Progenitor cell of endocrine pancreas (in vitro differentiated cells): Measurements from ENCODE around the gene PDCD4. TPM values are rescaled to one million over a fixed set of nuclear protein-coding genes. Genes with fewer than 3 reads are reported as not detected.

Source experiments
- DNase-seq: peaks from one replicate; pipeline ENCODE4 v3.0.0; 2021; ENCODE audit warnings: low spot score; ENCODE audit not compliant: unreplicated experiment
- H3K27ac Mint-ChIP-seq: 2 replicates; pipeline ENCODE4 v1.8.0; 2021; ENCODE audit warnings: mild to moderate bottlenecking, moderate library complexity, mixed read lengths
- H3K27me3 Mint-ChIP-seq: 2 replicates; pipeline ENCODE4 v1.8.0; 2021; ENCODE audit warnings: mixed read lengths
- H3K36me3 Mint-ChIP-seq: 2 replicates; pipeline ENCODE4 v1.8.0; 2022; ENCODE audit warnings: mixed read lengths; ENCODE audit not compliant: insufficient read depth
- H3K4me1 Mint-ChIP-seq: 2 replicates; pipeline ENCODE4 v1.8.0; 2021; ENCODE audit warnings: low read depth, mixed read lengths
- H3K4me3 Mint-ChIP-seq: 2 replicates; pipeline ENCODE4 v1.8.0; 2021; ENCODE audit warnings: low read depth, mild to moderate bottlenecking, moderate library complexity, mixed read lengths
- H3K9me3 Mint-ChIP-seq: 2 replicates; pipeline ENCODE4 v1.8.0; 2021; ENCODE audit warnings: low read depth, mixed read lengths
- total RNA-seq: library from RNA; stranded (reverse); gene quantifications from 2 replicates; pipeline ENCODE4 v1.2.1, GENCODE V29; 2021
- TF ChIP-seq, protein P1 (sequence below): fragments of 200-600 bp; sonication (generic); IDR thresholded peaks from one replicate; pipeline ENCODE4 v1.5.0; 2021; ENCODE audit warnings: antibody characterized with exemption, mild to moderate bottlenecking; ENCODE audit not compliant: unreplicated experiment

PDCD4 gene
- total RNA-seq, 1 donor from 2014 or later = 172 TPM

DNA sequence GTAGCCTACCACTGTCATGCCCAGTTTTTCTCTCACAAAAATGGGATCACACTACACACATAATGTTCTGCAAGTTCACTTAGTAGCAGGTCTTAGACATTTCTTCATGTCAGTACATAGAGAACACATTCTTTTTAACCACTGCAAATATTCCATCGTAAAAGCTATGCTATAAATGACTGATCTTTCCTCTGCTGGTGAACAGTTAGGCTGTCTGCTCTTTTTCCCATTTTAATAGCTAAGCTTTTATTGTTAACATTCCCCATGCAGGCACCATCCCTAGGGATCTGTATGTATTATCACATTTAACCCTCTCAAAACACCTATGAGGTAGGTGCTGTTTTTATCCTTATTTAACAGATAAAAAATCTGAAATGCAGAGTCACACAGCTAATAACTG lies 46.2 kb upstream of the PDCD4 start:
- H3K36me3 Mint-ChIP-seq = no peaks in the 10 kb centered on the region

DNA sequence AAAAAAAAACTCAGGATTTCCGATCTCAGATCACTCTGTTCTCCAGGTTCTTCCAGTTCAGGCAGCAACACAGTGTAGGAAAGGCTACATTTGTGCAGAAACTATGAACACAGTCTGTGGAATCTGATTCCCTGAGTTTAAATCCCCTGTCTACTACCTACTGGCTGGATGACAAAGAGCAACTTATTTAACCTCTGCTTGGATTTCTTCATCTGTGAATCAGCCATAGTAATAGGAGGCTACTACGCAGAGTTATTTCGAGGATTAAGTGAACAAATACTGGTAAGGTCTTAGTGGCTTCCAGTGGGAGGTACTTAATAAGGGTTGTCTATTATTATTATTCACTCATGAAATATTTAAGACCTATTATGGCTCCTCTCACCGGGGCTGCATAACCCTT lies 44.3 kb upstream of the PDCD4 start:
- no peaks in the 10 kb centered on the region for H3K36me3 Mint-ChIP-seq
- peaks cover 22% of the 10 kb centered on the region for H3K4me1 Mint-ChIP-seq
- H3K9me3 Mint-ChIP-seq = no peaks in the 10 kb centered on the region

More for the DNA sequence above, 46.2 kb upstream of the PDCD4 start:
- peaks cover 28% of the 10 kb centered on the region for H3K4me1 Mint-ChIP-seq
- H3K9me3 Mint-ChIP-seq = no peaks in the 10 kb centered on the region
- no peak overlapping the region for H3K4me3 Mint-ChIP-seq
- no peak overlapping the region for H3K27ac Mint-ChIP-seq
- DNase-seq = no peak
- TF ChIP-seq, protein P1, sequence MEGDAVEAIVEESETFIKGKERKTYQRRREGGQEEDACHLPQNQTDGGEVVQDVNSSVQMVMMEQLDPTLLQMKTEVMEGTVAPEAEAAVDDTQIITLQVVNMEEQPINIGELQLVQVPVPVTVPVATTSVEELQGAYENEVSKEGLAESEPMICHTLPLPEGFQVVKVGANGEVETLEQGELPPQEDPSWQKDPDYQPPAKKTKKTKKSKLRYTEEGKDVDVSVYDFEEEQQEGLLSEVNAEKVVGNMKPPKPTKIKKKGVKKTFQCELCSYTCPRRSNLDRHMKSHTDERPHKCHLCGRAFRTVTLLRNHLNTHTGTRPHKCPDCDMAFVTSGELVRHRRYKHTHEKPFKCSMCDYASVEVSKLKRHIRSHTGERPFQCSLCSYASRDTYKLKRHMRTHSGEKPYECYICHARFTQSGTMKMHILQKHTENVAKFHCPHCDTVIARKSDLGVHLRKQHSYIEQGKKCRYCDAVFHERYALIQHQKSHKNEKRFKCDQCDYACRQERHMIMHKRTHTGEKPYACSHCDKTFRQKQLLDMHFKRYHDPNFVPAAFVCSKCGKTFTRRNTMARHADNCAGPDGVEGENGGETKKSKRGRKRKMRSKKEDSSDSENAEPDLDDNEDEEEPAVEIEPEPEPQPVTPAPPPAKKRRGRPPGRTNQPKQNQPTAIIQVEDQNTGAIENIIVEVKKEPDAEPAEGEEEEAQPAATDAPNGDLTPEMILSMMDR = no peak
- no peaks in the 10 kb centered on the region for H3K27me3 Mint-ChIP-seq

DNA sequence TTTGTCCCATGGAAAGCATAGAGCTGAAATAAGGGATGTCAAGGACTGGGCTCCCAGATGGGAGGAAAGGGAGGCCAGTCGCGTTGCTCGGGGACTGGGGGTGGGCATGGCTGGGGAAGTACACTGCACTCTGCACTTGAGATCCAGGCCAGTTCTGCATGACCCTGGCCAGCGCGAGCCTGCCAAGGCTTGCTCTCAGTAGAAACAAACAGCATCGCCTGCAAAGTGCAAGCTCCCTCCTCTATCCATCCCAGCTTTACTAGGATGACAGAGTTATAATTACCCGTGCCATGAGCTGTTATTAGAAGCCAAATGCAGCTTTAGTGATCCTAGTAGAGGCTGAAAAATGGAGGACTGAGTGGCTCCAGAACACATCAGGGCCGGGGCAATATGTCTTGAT lies 43.9 kb upstream of the PDCD4 start:
- H3K4me3 Mint-ChIP-seq = no peak overlapping the region
- peak overlapping the region; percentile 29 for H3K27ac Mint-ChIP-seq
- TF ChIP-seq, protein P1 = no peak
- H3K27me3 Mint-ChIP-seq = no peaks in the 10 kb centered on the region
- H3K9me3 Mint-ChIP-seq = no peaks in the 10 kb centered on the region
- no peaks in the 10 kb centered on the region for H3K36me3 Mint-ChIP-seq
- no peak for DNase-seq
- H3K4me1 Mint-ChIP-seq = peaks cover 18% of the 10 kb centered on the region

More for the DNA sequence above, 44.3 kb upstream of the PDCD4 start:
- TF ChIP-seq, protein P1 = no peak
- Mint-ChIP-seq H3K27ac (no peak overlapping the region), H3K27me3 (no peaks in the 10 kb centered on the region), H3K4me3 (no peak overlapping the region)
- no peak for DNase-seq

DNA sequence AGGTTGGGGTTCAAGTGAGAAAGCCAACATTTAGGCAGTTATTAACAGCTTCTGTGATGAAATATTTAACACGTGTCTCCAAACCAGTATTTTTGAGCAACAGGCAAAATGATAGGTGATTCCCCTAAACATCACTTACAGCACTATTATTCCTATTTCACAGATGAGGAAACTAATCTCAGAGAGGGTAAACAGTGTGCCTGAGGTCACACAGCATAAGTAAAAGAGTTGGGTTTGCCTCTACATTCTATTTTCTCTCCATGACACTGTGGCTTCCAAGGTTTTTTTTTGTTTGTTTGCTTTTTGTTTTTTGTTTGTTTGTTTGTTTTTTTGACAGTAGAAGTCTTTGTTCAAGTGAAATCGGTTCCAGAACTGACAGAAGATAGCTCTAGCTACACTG lies 43.2 kb upstream of the PDCD4 start:
- Mint-ChIP-seq H3K4me3 (no peak overlapping the region), H3K27ac (no peak overlapping the region), H3K4me1 (peaks cover 14% of the 10 kb centered on the region), H3K27me3 (no peaks in the 10 kb centered on the region), H3K36me3 (no peaks in the 10 kb centered on the region), H3K9me3 (no peaks in the 10 kb centered on the region)
- DNase-seq = no peak
- TF ChIP-seq, protein P1 = no peak

DNA sequence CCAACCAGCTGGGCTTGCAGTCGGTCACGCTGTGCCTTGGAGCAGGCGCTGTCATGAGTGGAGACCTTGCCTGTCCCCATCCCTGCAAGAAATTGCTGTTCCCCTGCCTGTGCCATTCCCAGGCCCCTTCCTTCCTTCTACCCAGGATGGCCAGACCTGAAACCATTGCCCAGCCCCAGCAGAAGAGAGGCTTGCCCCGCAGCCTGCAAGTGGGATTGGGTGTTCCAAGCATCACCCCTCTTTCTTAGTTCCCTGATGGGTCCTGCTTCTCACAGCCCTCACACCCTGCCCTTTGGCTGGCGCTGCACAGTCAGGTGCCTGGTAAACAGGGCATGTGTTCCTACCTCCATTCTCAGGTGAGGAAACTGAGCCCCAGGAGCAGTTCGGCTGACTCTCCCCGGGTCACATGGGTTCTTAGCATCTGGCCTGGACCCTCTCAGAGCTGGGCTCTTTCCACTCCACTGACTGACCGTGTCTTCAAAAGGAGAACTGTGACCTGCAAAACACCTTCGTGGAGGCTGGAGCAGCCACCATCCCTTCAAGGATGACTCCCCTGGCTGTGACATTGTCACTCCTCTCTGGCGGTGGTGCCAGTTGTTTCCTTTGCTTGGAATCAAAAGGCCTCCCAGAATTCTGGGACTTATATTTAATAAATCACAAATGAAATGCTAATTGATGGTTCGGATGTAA lies 41.9 kb upstream of the PDCD4 start:
- H3K9me3 Mint-ChIP-seq = no peaks in the 10 kb centered on the region
- TF ChIP-seq, protein P1 = no peak
- H3K4me3 Mint-ChIP-seq = no peak overlapping the region
- peaks cover 16% of the 10 kb centered on the region for H3K4me1 Mint-ChIP-seq
- H3K27me3 Mint-ChIP-seq = no peaks in the 10 kb centered on the region
- no peak overlapping the region for H3K27ac Mint-ChIP-seq
- H3K36me3 Mint-ChIP-seq = no peaks in the 10 kb centered on the region
- DNase-seq = no peak
